Endothelial cell of umbilical vein (primary cell): ENCODE results near the gene YTHDF1.

ENCODE experiments used
- CTCF ChIP-seq, 2 donors: IDR thresholded peaks; 1 replicate in 1 of 2; 2 replicates in 1 of 2; pipeline ENCODE4 v1.5.1; 2011; ENCODE audit warnings: low read length in 2 of 2, mild to moderate bottlenecking in 2 of 2, moderate library complexity in 2 of 2, control low read depth in 1 of 2, inconsistent platforms in 1 of 2, low read depth in 1 of 2; ENCODE audit not compliant: insufficient read depth in 1 of 2; ENCODE audit errors: extremely low read depth in 1 of 2
- EZH2 ChIP-seq: IDR thresholded peaks from 2 replicates; pipeline ENCODE4 v1.6.1; 2012; ENCODE audit warnings: borderline replicate concordance, low read depth, mild to moderate bottlenecking, moderate library complexity, low read length, inconsistent platforms; ENCODE audit not compliant: severe bottlenecking
- FOS ChIP-seq: IDR thresholded peaks from 2 replicates; pipeline ENCODE4 v1.6.1; 2011; ENCODE audit warnings: mild to moderate bottlenecking, low read length, moderate library complexity, borderline replicate concordance; ENCODE audit not compliant: insufficient read depth
- JUN ChIP-seq: IDR thresholded peaks from 2 replicates; pipeline ENCODE4 v1.6.1; 2011; ENCODE audit warnings: borderline replicate concordance, low read depth; ENCODE audit not compliant: insufficient read length, insufficient read depth
- MAX ChIP-seq: IDR thresholded peaks from 2 replicates; pipeline ENCODE4 v1.6.1; 2011; ENCODE audit not compliant: insufficient read depth, insufficient read length
- MYC ChIP-seq: IDR thresholded peaks from one replicate; pipeline ENCODE4 v1.6.1; 2011; ENCODE audit warnings: mild to moderate bottlenecking, low read depth, low read length
- POLR2A ChIP-seq: IDR thresholded peaks from 2 replicates; pipeline ENCODE4 v1.6.1; 2012; ENCODE audit warnings: low read depth, mild to moderate bottlenecking, control low read depth, low read length
- POLR2AphosphoS5 ChIP-seq: IDR thresholded peaks from 2 replicates; pipeline ENCODE4 v1.6.1; 2012; ENCODE audit warnings: low read depth, mild to moderate bottlenecking, control low read depth, low read length, moderate library complexity; ENCODE audit not compliant: insufficient read depth

GRCh38 chr20:63189322-63189642 lies 26.6 kb downstream of the YTHDF1 start:
- no peak for TF ChIP-seq CTCF (IDR thresholded peaks at IDR 0.05; ENCODE audit: extremely low read depth in 1 of 2, insufficient read depth in 1 of 2, low read depth in 1 of 2, low read length in 2 of 2)
- TF ChIP-seq POLR2A = no peak
- no peak for TF ChIP-seq MAX
- TF ChIP-seq MYC = no peak
- TF ChIP-seq POLR2AphosphoS5 = no peak
- no peak for TF ChIP-seq FOS
- no peak for TF ChIP-seq EZH2
- TF ChIP-seq JUN = no peak
